ENCODE measurements around the gene TMEM42.

TMEM42 gene

GRCh38 chr3:44905446-44906157 lies 43.9 kb downstream of the TMEM42 start:
- no peaks in the 10 kb centered on the region for H3K27me3 ChIP-seq (ENCODE audit: control insufficient read depth in 2 of 2, insufficient read depth in 2 of 2, low read length in 2 of 2)
- no peaks in the 10 kb centered on the region for H3K4me1 ChIP-seq (ENCODE audit: control insufficient read depth in 2 of 2, insufficient read depth in 2 of 2, low read length in 2 of 2)
- no peak overlapping the region for H3K4me3 ChIP-seq (ENCODE audit: low read length in 2 of 2)
- H3K27ac ChIP-seq (ENCODE audit: low read depth in 2 of 2, low read length in 2 of 2): no peak overlapping the region
- H3K36me3 ChIP-seq (ENCODE audit: control insufficient read depth in 2 of 2, insufficient read depth in 2 of 2, low read length in 2 of 2): no peaks in the 10 kb centered on the region
- H3K9me3 ChIP-seq (ENCODE audit: control insufficient read depth in 2 of 2, low read length in 2 of 2): no peaks in the 10 kb centered on the region
- H3K9ac ChIP-seq (ENCODE audit: low read depth in 1 of 2, low read length in 2 of 2): no peak overlapping the region

DNA sequence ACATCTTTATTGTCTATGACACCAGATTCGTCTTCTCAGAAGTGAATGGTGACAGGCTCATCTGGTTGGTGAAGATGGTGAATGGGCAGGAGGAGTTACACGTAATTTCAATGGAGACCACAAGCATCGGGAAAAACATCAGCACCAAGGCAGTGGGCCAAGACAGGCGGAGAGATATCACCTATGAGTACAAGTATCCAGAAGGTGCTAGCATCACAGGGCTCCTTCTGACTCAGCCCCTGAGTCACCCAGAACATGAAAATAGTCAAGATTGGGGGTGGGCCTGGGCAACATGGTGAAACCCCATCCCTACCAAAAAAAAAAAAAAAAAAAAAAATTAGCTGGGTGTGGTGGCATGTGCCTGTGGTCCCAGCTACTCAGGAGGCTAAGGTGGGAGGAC lies 45.3 kb downstream of the TMEM42 start:
- no peak overlapping the region for H3K4me3 ChIP-seq (ENCODE audit: low read length in 2 of 2)
- H3K36me3 ChIP-seq (ENCODE audit: control insufficient read depth in 2 of 2, insufficient read depth in 2 of 2, low read length in 2 of 2): no peaks in the 10 kb centered on the region
- H3K27ac ChIP-seq (ENCODE audit: low read depth in 2 of 2, low read length in 2 of 2): no peak overlapping the region
- no peak overlapping the region for H3K9ac ChIP-seq (ENCODE audit: low read depth in 1 of 2, low read length in 2 of 2)
- H3K9me3 ChIP-seq (ENCODE audit: control insufficient read depth in 2 of 2, low read length in 2 of 2): no peaks in the 10 kb centered on the region
- H3K4me1 ChIP-seq (ENCODE audit: control insufficient read depth in 2 of 2, insufficient read depth in 2 of 2, low read length in 2 of 2): no peaks in the 10 kb centered on the region
- no peaks in the 10 kb centered on the region for H3K27me3 ChIP-seq (ENCODE audit: control insufficient read depth in 2 of 2, insufficient read depth in 2 of 2, low read length in 2 of 2)

DNA sequence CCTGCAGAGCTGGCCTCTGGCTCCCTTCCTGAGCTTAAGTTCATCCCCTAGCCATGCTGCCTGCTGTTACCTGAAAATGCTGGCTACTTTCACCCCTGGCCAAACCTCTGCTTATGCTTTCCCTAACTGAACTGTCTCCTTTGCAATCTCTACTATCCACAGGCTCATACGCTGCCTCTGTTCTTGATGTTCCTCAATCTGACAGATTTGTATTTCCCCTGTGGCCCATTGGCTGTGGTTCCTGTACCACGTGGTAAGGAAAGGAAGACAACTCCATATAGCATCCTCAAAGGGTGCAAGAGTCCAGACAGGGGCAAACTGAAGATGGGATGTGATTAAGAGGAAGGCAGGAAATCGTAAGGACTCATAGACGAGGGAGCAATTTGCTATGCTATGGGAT lies 45.9 kb downstream of the TMEM42 start:
- Histone ChIP-seq H3K27ac (ENCODE audit: low read depth in 2 of 2, low read length in 2 of 2) (no peak overlapping the region), H3K27me3 (ENCODE audit: control insufficient read depth in 2 of 2, insufficient read depth in 2 of 2, low read length in 2 of 2) (no peaks in the 10 kb centered on the region), H3K9me3 (ENCODE audit: control insufficient read depth in 2 of 2, low read length in 2 of 2) (no peaks in the 10 kb centered on the region), H3K9ac (ENCODE audit: low read depth in 1 of 2, low read length in 2 of 2) (no peak overlapping the region), H3K36me3 (ENCODE audit: control insufficient read depth in 2 of 2, insufficient read depth in 2 of 2, low read length in 2 of 2) (no peaks in the 10 kb centered on the region), H3K4me1 (ENCODE audit: control insufficient read depth in 2 of 2, insufficient read depth in 2 of 2, low read length in 2 of 2) (no peaks in the 10 kb centered on the region), H3K4me3 (ENCODE audit: low read length in 2 of 2) (no peak overlapping the region)

DNA sequence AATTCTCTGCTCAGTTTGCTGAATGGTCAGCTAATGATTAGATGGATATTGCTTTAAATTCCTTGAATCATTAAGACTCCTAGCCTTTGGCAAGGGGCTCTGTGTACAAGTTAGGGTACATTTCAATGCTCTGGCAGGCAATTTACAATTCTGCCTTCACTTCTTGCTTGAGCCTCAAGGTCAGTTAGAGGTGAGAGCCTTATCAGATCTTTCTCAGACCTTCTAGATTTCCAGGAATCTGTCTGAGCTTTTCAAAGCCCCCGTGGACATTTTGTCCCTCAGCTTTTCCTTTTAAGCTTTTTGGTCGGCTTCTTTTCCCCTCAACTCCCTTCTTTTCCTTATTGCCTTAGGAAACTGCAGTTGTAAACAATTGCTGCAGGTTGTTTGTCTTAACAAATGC lies 47.4 kb downstream of the TMEM42 start:
- H3K9ac ChIP-seq (ENCODE audit: low read depth in 1 of 2, low read length in 2 of 2): no peak overlapping the region
- no peak overlapping the region for H3K4me3 ChIP-seq (ENCODE audit: low read length in 2 of 2)
- H3K27me3 ChIP-seq (ENCODE audit: control insufficient read depth in 2 of 2, insufficient read depth in 2 of 2, low read length in 2 of 2): no peaks in the 10 kb centered on the region
- no peaks in the 10 kb centered on the region for H3K36me3 ChIP-seq (ENCODE audit: control insufficient read depth in 2 of 2, insufficient read depth in 2 of 2, low read length in 2 of 2)
- no peaks in the 10 kb centered on the region for H3K4me1 ChIP-seq (ENCODE audit: control insufficient read depth in 2 of 2, insufficient read depth in 2 of 2, low read length in 2 of 2)
- no peak overlapping the region for H3K27ac ChIP-seq (ENCODE audit: low read depth in 2 of 2, low read length in 2 of 2)
- no peaks in the 10 kb centered on the region for H3K9me3 ChIP-seq (ENCODE audit: control insufficient read depth in 2 of 2, low read length in 2 of 2)

GRCh38 chr3:44910693-44911092 lies 49.0 kb downstream of the TMEM42 start:
- Histone ChIP-seq H3K4me3 (ENCODE audit: low read length in 2 of 2) (no peak overlapping the region), H3K9ac (ENCODE audit: low read depth in 1 of 2, low read length in 2 of 2) (no peak overlapping the region), H3K27me3 (ENCODE audit: control insufficient read depth in 2 of 2, insufficient read depth in 2 of 2, low read length in 2 of 2) (no peaks in the 10 kb centered on the region), H3K9me3 (ENCODE audit: control insufficient read depth in 2 of 2, low read length in 2 of 2) (no peaks in the 10 kb centered on the region), H3K27ac (ENCODE audit: low read depth in 2 of 2, low read length in 2 of 2) (no peak overlapping the region), H3K4me1 (ENCODE audit: control insufficient read depth in 2 of 2, insufficient read depth in 2 of 2, low read length in 2 of 2) (no peaks in the 10 kb centered on the region), H3K36me3 (ENCODE audit: control insufficient read depth in 2 of 2, insufficient read depth in 2 of 2, low read length in 2 of 2) (no peaks in the 10 kb centered on the region)

- Histone ChIP-seq H3K4me1 (ENCODE audit: control insufficient read depth in 2 of 2, insufficient read depth in 2 of 2, low read length in 2 of 2) (no peaks in the 10 kb centered on the region), H3K36me3 (ENCODE audit: control insufficient read depth in 2 of 2, insufficient read depth in 2 of 2, low read length in 2 of 2) (peaks cover 14 to 19% of the 10 kb centered on the region in 2 donors), H3K27me3 (ENCODE audit: control insufficient read depth in 2 of 2, insufficient read depth in 2 of 2, low read length in 2 of 2) (no peaks in the 10 kb centered on the region), H3K27ac (ENCODE audit: low read depth in 2 of 2, low read length in 2 of 2) (no peak overlapping the region), H3K4me3 (ENCODE audit: low read length in 2 of 2) (no peak overlapping the region), H3K9me3 (ENCODE audit: control insufficient read depth in 2 of 2, low read length in 2 of 2) (no peaks in the 10 kb centered on the region), H3K9ac (ENCODE audit: low read depth in 1 of 2, low read length in 2 of 2) (no peak overlapping the region)
Measured at GRCh38 chr3:44913868-44914468, 52.3 kb downstream of the TMEM42 start.

- Histone ChIP-seq H3K9ac (ENCODE audit: low read depth in 1 of 2, low read length in 2 of 2) (no peak overlapping the region), H3K4me1 (ENCODE audit: control insufficient read depth in 2 of 2, insufficient read depth in 2 of 2, low read length in 2 of 2) (no peaks in the 10 kb centered on the region), H3K4me3 (ENCODE audit: low read length in 2 of 2) (no peak overlapping the region), H3K27me3 (ENCODE audit: control insufficient read depth in 2 of 2, insufficient read depth in 2 of 2, low read length in 2 of 2) (no peaks in the 10 kb centered on the region), H3K36me3 (ENCODE audit: control insufficient read depth in 2 of 2, insufficient read depth in 2 of 2, low read length in 2 of 2) (peaks cover 16 to 19% of the 10 kb centered on the region in 2 donors), H3K9me3 (ENCODE audit: control insufficient read depth in 2 of 2, low read length in 2 of 2) (no peaks in the 10 kb centered on the region), H3K27ac (ENCODE audit: low read depth in 2 of 2, low read length in 2 of 2) (no peak overlapping the region)
Measured at GRCh38 chr3:44914936-44915335, 53.2 kb downstream of the TMEM42 start.

Measured in mucosa of rectum (tissue), 2 donors.